Parathyroid adenoma (tissue), 2 donors: ENCODE measurements around the gene GCHFR.
A peak's percentile ranks its signal among the peaks of the same experiment; 100 is the strongest.

Source experiments
- H2AFZ ChIP-seq: fragments of 300-600 bp; sonication (generic); one replicate; pipeline ENCODE4 v1.7.0; 2017; ENCODE audit warnings: antibody characterized with exemption, mild to moderate bottlenecking
- H3K27ac ChIP-seq: fragments of 300-600 bp; sonication (generic); one replicate; pipeline ENCODE4 v1.7.0; 2017
- H3K27me3 ChIP-seq: fragments of 300-600 bp; sonication (generic); one replicate; pipeline ENCODE4 v1.7.0; 2017; ENCODE audit warnings: low read length; ENCODE audit not compliant: control insufficient read depth, insufficient read depth
- H3K36me3 ChIP-seq: fragments of 300-600 bp; sonication (generic); one replicate; pipeline ENCODE4 v1.7.0; 2017; ENCODE audit warnings: low read length; ENCODE audit not compliant: control insufficient read depth, insufficient read depth
- H3K4me1 ChIP-seq: fragments of 300-600 bp; sonication (generic); one replicate; pipeline ENCODE4 v1.7.0; 2017; ENCODE audit warnings: control low read depth
- H3K4me2 ChIP-seq: fragments of 300-600 bp; sonication (generic); one replicate; pipeline ENCODE4 v1.7.0; 2017; ENCODE audit warnings: low read length
- H3K4me3 ChIP-seq: fragments of 300-600 bp; sonication (generic); one replicate; pipeline ENCODE4 v1.7.0; 2017; ENCODE audit warnings: low read depth, low read length
- H3K79me2 ChIP-seq: fragments of 300-600 bp; sonication (generic); one replicate; pipeline ENCODE4 v1.7.0; 2017; ENCODE audit warnings: control low read depth
- H3K9ac ChIP-seq: fragments of 300-600 bp; sonication (generic); one replicate; pipeline ENCODE4 v1.7.0; 2017; ENCODE audit warnings: mild to moderate bottlenecking
- H3K9me3 ChIP-seq: fragments of 300-600 bp; sonication (generic); one replicate; pipeline ENCODE4 v1.7.0; 2017; ENCODE audit warnings: low read length; ENCODE audit not compliant: control insufficient read depth
- TF ChIP-seq, protein P1 (sequence below): fragments of 300-600 bp; sonication (generic); IDR thresholded peaks from one replicate; pipeline ENCODE4 v1.7.0; 2017; ENCODE audit warnings: antibody characterized with exemption, mild to moderate bottlenecking
- donor health status: primary hyperparathyroidism.

Gene GCHFR

DNA sequence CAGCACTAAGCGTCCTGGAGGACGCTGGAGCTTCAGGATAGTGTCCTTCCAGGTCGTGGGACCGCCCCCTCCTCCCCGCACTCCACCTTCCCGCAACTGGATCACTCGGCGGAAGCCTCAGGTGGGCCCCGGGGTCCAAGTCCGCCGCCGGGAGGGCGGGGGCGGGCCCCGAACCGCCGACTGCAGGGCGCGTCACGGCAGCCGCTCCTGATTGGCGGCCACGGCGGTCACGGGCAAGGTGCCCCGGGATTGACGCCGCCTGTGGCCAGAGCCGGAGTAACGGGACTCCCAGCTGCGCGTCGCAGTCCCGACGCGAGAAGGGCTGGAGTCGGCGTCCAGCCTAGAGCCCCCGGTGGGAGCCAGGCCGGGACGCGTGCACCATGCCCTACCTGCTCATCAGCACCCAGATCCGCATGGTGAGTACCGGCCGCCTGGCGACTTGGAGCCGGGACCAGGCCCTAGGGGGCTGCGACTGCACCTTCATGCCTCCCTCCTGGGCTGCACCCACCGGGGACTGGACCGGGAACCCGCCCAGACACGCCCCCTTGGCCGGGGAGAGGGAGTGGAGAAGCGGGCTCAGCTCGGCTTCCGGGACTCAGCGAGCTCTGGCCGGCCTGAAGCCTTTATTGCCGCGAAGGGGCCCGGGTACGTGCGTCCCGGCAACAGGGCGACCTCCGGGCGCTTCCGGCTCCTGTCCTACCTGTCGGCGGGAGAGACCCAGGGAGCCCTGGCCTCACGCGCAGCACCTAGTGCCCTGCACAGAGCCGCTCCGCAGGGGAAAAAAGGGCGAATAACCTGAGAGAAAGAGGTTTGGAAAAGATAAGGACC lies at the start of gene GCHFR:
GCHFR (plus strand) TSS at position 268 of the 828 bp plus-strand sequence; CDS start at position 381, 113 bp downstream.
- peak within 1 kb of the TSS; percentile 46 for H3K4me3 ChIP-seq
- no peaks in the 10 kb centered on the region for H3K79me2 ChIP-seq
- peak within 1 kb of the TSS; percentile 85 for H2AFZ ChIP-seq
- H3K4me2 ChIP-seq = peak within 1 kb of the TSS; percentile 76
- H3K9me3 ChIP-seq = no peaks in the 10 kb centered on the region
- no peaks in the 10 kb centered on the region for H3K27me3 ChIP-seq
- no peak within 1 kb of the TSS for H3K9ac ChIP-seq
- H3K4me1 ChIP-seq = peaks cover 3% of the 10 kb centered on the region
- H3K27ac ChIP-seq = peak within 1 kb of the TSS; percentile 56
- TF ChIP-seq, protein P1, sequence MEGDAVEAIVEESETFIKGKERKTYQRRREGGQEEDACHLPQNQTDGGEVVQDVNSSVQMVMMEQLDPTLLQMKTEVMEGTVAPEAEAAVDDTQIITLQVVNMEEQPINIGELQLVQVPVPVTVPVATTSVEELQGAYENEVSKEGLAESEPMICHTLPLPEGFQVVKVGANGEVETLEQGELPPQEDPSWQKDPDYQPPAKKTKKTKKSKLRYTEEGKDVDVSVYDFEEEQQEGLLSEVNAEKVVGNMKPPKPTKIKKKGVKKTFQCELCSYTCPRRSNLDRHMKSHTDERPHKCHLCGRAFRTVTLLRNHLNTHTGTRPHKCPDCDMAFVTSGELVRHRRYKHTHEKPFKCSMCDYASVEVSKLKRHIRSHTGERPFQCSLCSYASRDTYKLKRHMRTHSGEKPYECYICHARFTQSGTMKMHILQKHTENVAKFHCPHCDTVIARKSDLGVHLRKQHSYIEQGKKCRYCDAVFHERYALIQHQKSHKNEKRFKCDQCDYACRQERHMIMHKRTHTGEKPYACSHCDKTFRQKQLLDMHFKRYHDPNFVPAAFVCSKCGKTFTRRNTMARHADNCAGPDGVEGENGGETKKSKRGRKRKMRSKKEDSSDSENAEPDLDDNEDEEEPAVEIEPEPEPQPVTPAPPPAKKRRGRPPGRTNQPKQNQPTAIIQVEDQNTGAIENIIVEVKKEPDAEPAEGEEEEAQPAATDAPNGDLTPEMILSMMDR = no peak
- no peaks in the 10 kb centered on the region for H3K36me3 ChIP-seq

DNA sequence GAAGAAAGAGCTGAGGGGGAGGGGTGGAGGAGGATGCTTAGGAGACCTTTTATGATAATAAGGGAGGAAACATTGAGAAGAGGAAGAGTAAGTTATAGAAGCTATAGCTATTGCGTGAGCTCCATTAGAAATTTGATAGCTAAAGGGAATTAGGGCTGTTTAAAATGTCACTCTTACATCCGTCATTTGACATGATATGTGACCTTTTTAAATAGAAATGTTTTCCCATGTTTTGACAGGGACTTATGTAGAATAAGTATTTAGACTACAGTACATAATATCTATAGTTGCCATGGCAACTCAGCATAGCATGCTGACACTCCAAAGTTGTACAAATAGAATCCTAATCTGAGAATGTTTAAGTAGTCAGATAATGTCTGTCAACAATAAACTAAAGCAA lies 49.7 kb upstream of the GCHFR start:
- Histone ChIP-seq H3K9me3 (no peaks in the 10 kb centered on the region), H3K27me3 (no peaks in the 10 kb centered on the region), H3K4me1 (no peaks in the 10 kb centered on the region), H2AFZ (no peak overlapping the region), H3K36me3 (no peaks in the 10 kb centered on the region), H3K79me2 (no peaks in the 10 kb centered on the region), H3K4me2 (no peak overlapping the region), H3K27ac (no peak overlapping the region), H3K9ac (no peak overlapping the region), H3K4me3 (no peak overlapping the region)
- TF ChIP-seq, protein P1 = no peak

GRCh38 chr15:40716165-40716564 lies 47.7 kb upstream of the GCHFR start:
- TF ChIP-seq, protein P1 = no peak
- Histone ChIP-seq H3K9me3 (no peaks in the 10 kb centered on the region), H3K9ac (no peak overlapping the region)

DNA sequence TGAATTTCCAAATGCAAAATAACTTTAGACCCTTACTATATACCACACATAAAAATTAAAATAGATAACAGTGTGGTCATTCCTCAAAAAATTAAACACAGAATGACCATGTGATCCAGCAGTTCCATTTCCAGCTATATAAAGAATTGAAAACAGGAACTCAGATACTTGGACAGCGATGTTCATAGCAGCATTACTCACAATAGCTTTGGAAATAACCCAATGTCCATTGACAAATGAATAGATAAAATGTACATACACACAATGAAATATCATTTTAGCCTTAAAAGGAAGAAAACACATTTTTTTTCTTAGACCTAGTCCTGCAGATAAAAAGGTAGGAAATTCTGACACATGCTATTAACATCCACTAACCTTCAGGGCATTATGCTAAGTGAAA lies 42.2 kb upstream of the GCHFR start:
- H3K9me3 ChIP-seq = no peaks in the 10 kb centered on the region
- no peaks in the 10 kb centered on the region for H3K4me1 ChIP-seq
- H3K79me2 ChIP-seq = no peaks in the 10 kb centered on the region
- H3K27me3 ChIP-seq = no peaks in the 10 kb centered on the region
- H2AFZ ChIP-seq = no peak overlapping the region
- TF ChIP-seq, protein P1 = no peak
- H3K27ac ChIP-seq = no peak overlapping the region
- H3K4me3 ChIP-seq = no peak overlapping the region
- H3K9ac ChIP-seq = no peak overlapping the region
- no peak overlapping the region for H3K4me2 ChIP-seq
- H3K36me3 ChIP-seq = no peaks in the 10 kb centered on the region

More at GRCh38 chr15:40716165-40716564, 47.7 kb upstream of the GCHFR start:
- Histone ChIP-seq H3K27ac (no peak overlapping the region), H3K27me3 (no peaks in the 10 kb centered on the region), H3K4me1 (no peaks in the 10 kb centered on the region), H3K4me3 (no peak overlapping the region), H2AFZ (no peak overlapping the region), H3K36me3 (no peaks in the 10 kb centered on the region), H3K4me2 (no peak overlapping the region), H3K79me2 (no peaks in the 10 kb centered on the region)

DNA sequence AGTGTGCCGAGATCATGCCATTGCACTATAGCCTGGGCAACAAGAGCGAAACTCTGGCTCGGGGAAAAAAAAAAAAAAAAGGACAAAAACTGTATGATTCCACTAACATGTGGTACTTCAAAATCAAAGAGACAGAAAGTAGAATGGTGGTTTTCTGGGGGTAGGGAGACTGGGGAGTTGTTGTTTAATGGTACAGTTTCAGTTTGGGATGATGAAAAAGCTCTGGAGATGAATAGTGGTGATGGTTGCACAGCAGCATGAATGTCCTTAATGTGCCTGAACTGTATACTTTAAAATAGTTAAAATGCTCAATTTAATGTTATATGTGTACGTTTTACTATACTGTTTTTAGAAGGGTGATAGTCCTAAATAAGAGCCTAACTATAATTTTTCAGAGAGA lies 41.5 kb upstream of the GCHFR start:
- H3K4me1 ChIP-seq = no peaks in the 10 kb centered on the region
- TF ChIP-seq, protein P1 = no peak

More for the DNA sequence above, 41.5 kb upstream of the GCHFR start:
- H3K27me3 ChIP-seq = no peaks in the 10 kb centered on the region
- H3K4me3 ChIP-seq = no peak overlapping the region
- H3K9me3 ChIP-seq = no peaks in the 10 kb centered on the region
- no peaks in the 10 kb centered on the region for H3K79me2 ChIP-seq
- no peak overlapping the region for H3K9ac ChIP-seq
- H3K27ac ChIP-seq = no peak overlapping the region
- H3K4me2 ChIP-seq = no peak overlapping the region
- no peaks in the 10 kb centered on the region for H3K36me3 ChIP-seq
- H2AFZ ChIP-seq = no peak overlapping the region
